ENCODE results near the gene SLC25A42. TPM values are rescaled to one million over a fixed set of nuclear protein-coding genes. Genes with fewer than 3 reads are reported as not detected.

Gene SLC25A42
- total and polyA plus RNA-seq, 2 of the 13 experiments (the other 11 are each of a cell fraction or from before 2014, with no cell fraction given) = 12.8 to 18.3 TPM

DNA sequence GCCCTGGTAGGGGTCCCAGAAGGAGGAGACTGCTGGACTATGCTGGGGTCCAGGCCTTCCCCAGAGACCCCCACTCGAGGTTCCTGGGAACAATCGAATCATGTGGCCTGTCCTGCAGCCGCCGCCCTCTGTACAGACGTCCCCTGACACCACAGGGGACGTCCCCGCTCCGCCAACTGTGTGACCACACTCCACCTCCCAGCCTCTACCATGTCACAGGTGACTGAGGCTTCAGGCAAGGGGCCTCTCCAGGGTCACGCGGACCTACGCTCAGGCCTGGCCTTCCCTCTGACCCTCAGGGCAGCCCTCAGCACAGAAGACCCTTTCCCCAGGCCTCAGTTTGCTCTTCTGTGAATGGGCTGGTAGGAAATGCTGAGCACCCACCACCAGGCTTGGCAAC is 87.6 kb downstream of the SLC25A42 start:
- FAIRE-seq (no peak), DNase-seq (ENCODE audit: low spot score) (no peak), ATAC-seq (no peak)
- intact Hi-C loops (cut with micrococcal nuclease; ENCODE audit: unreplicated experiment) (no loop called here), in situ Hi-C loops (cut with HindIII; ENCODE audit: extremely low pct_ligation_motif_present, low pct_unique_long_range_greater_than_20kb) (no loop called here)
- no peaks in the 10 kb centered on the region for H3K9me3 ChIP-seq (ENCODE audit: low read length)
- ChIA-PET CTCF (ENCODE audit: low intra/inter-chr PET ratio, low total read pairs) (no interaction called here), POLR2A (no interaction called here)
- H2AFZ ChIP-seq (ENCODE audit: low read length) = no peak overlapping the region
- no peaks in the 10 kb centered on the region for H3K4me1 ChIP-seq (ENCODE audit: insufficient read depth, low read length)
- no peak overlapping the region for H3K4me3 ChIP-seq (replicated peaks in 1 of 3; ENCODE audit: insufficient read depth in 1 of 3, low read depth in 2 of 3, low read length in 3 of 3)
- H3K4me2 ChIP-seq (ENCODE audit: low read depth, low read length) = no peak overlapping the region
- H4K20me1 ChIP-seq (ENCODE audit: insufficient read depth, low read length) = no peaks in the 10 kb centered on the region
- H3K36me3 ChIP-seq (replicated peaks in 1 of 2; ENCODE audit: control insufficient read depth in 1 of 2, insufficient read depth in 2 of 2, low read length in 2 of 2) = peaks cover 2 to 10% of the 10 kb centered on the region in 2 experiments; a peak in 3 of 5 replicates
- no peaks in the 10 kb centered on the region for H3K27me3 ChIP-seq (ENCODE audit: control insufficient read depth in 1 of 2, insufficient read depth in 2 of 2, low read length in 2 of 2)
- no peak overlapping the region for H3K9ac ChIP-seq (ENCODE audit: insufficient read depth, low read depth, low read length)
- 78% methylated on average over 3 of the region's 11 CpGs for WGBS (ENCODE audit: low lambda C conversion rate)
- H3K79me2 ChIP-seq (ENCODE audit: insufficient read depth, low read length) = no peaks in the 10 kb centered on the region
- no peak overlapping the region for H3K27ac ChIP-seq (ENCODE audit: extremely low read length, insufficient read depth, low read length)
- BruUV-seq (replicated peaks) = no TSS peak
- TF ChIP-seq ZNF563 (CRISPR knock-in tag; IDR thresholded peaks at IDR 0.05) (no peak), ZNF629 (CRISPR knock-in tag; conservative IDR thresholded peaks at IDR 0.05) (peak; percentile 52), ZNF746 (CRISPR knock-in tag; IDR thresholded peaks at IDR 0.05) (no peak)
- TF ChIP-seq, protein P1, sequence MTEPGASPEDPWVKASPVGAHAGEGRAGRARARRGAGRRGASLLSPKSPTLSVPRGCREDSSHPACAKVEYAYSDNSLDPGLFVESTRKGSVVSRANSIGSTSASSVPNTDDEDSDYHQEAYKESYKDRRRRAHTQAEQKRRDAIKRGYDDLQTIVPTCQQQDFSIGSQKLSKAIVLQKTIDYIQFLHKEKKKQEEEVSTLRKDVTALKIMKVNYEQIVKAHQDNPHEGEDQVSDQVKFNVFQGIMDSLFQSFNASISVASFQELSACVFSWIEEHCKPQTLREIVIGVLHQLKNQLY (CRISPR knock-in tag; IDR thresholded peaks at IDR 0.05) = no peak

DNA sequence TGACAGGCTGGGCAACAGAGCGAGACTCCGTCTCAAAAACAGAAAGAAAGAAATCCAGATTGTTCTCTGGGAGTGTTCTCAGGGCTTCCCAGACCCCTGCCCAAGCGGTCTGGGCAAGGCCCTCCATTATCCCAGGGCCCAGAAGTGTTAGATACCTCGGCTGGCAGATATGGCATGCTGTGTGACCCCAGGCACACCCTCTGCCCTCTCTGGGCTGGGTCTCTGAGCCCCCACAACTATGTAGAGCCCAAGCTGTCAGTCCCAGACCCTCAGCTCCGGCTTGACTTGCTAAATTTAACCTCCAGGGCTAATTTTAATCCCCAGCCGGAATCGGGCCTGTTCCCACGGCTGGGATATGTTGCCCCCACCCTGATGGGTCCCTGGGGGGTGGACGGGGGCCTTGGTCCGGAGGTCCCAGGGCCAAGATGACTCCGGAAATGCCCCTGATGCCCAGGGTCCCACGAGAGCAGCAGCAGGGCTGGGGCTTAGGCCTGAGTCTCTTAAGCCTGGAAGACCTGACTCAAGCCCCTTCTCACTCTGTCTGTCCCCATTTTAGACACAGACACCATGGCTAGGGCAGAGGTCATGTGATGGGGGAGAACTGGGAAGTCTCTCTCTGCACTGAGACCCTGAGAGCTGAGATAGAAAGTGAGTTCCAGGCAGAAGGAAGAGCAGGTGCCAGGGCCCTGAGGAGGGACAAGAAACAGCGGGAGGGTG is 89.0 kb downstream of the SLC25A42 start:
- Histone ChIP-seq H3K4me1 (ENCODE audit: insufficient read depth, low read length) (no peaks in the 10 kb centered on the region), H2AFZ (ENCODE audit: low read length) (no peak overlapping the region), H4K20me1 (ENCODE audit: insufficient read depth, low read length) (no peaks in the 10 kb centered on the region), H3K27me3 (ENCODE audit: control insufficient read depth in 1 of 2, insufficient read depth in 2 of 2, low read length in 2 of 2) (no peaks in the 10 kb centered on the region), H3K27ac (ENCODE audit: extremely low read length, insufficient read depth, low read length) (no peak overlapping the region), H3K4me2 (ENCODE audit: low read depth, low read length) (no peak overlapping the region), H3K79me2 (ENCODE audit: insufficient read depth, low read length) (no peaks in the 10 kb centered on the region), H3K4me3 (replicated peaks in 1 of 3; ENCODE audit: insufficient read depth in 1 of 3, low read depth in 2 of 3, low read length in 3 of 3) (no peak overlapping the region), H3K9ac (ENCODE audit: insufficient read depth, low read depth, low read length) (no peak overlapping the region), H3K9me3 (ENCODE audit: low read length) (no peaks in the 10 kb centered on the region), H3K36me3 (replicated peaks in 1 of 2; ENCODE audit: control insufficient read depth in 1 of 2, insufficient read depth in 2 of 2, low read length in 2 of 2) (peaks cover 2 to 6% of the 10 kb centered on the region in 2 experiments; a peak in 2 of 5 replicates)
- ChIA-PET CTCF (ENCODE audit: low intra/inter-chr PET ratio, low total read pairs) (no interaction called here), POLR2A (no interaction called here)
- intact Hi-C loops (cut with micrococcal nuclease; ENCODE audit: unreplicated experiment) (no loop called here), in situ Hi-C loops (cut with HindIII; ENCODE audit: extremely low pct_ligation_motif_present, low pct_unique_long_range_greater_than_20kb) (no loop called here)
- DNase-seq (ENCODE audit: low spot score) = no peak
- no TSS peak for BruUV-seq (replicated peaks)
- no peak for FAIRE-seq
- WGBS (ENCODE audit: low lambda C conversion rate) = 74% methylated on average over 9 of the region's 13 CpGs
- no peak for ATAC-seq
- TF ChIP-seq RNF219 (CRISPR knock-in tag; IDR thresholded peaks at IDR 0.05) (no peak), HNF4A (CRISPR knock-in tag; IDR thresholded peaks at IDR 0.05) (no peak), ZNF768 (CRISPR knock-in tag; IDR thresholded peaks at IDR 0.05) (peak; percentile 90)
- TF ChIP-seq, protein P2, sequence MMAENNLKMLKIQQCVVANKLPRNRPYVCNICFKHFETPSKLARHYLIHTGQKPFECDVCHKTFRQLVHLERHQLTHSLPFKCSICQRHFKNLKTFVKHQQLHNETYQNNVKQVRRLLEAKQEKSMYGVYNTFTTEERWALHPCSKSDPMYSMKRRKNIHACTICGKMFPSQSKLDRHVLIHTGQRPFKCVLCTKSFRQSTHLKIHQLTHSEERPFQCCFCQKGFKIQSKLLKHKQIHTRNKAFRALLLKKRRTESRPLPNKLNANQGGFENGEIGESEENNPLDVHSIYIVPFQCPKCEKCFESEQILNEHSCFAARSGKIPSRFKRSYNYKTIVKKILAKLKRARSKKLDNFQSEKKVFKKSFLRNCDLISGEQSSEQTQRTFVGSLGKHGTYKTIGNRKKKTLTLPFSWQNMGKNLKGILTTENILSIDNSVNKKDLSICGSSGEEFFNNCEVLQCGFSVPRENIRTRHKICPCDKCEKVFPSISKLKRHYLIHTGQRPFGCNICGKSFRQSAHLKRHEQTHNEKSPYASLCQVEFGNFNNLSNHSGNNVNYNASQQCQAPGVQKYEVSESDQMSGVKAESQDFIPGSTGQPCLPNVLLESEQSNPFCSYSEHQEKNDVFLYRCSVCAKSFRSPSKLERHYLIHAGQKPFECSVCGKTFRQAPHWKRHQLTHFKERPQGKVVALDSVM (CRISPR knock-in tag; IDR thresholded peaks at IDR 0.05) = no peak

All from HepG2 (cell line).